Panc1 (cell line): Measurements from ENCODE around the gene ZNF407. TPM values are rescaled to one million over a fixed set of nuclear protein-coding genes. Genes with fewer than 3 reads are reported as not detected.

Experiments used
- ATAC-seq: fragments of 200-7000 bp; cut with Tn5 transposase; 2 replicates; pipeline ENCODE4 v1.9.1; 2020; ENCODE audit warnings: mild to moderate bottlenecking, moderate library complexity
- BruUV-seq: library from RNA; stranded (reverse); fragments of 400-500 nt; replicated peaks from 2 replicates; lab custom pipeline; 2021; lab: Mats Ljungman, UMichigan
- CTCF ChIA-PET: fragments of 300-600 bp; sonication (Branson Sonifier 250); formaldehyde crosslinking; loops from one replicate; lab custom pipeline; 2022; ENCODE audit warnings: antibody characterized with exemption; lab: Charles Lee
- POLR2A ChIA-PET: fragments of 300-600 bp; sonication (Branson Sonifier 250); formaldehyde crosslinking; loops from one replicate; lab custom pipeline; 2022; ENCODE audit warnings: antibody characterized with exemption; lab: Charles Lee
- DNase-seq: peaks from one replicate; pipeline ENCODE4 v3.0.0-alpha.2; 2010; ENCODE audit warnings: low read depth, low spot score
- H3K27ac ChIP-seq: 2 replicates; pipeline ENCODE4 v1.5.1; 2011; ENCODE audit warnings: mild to moderate bottlenecking, low read length, inconsistent platforms
- H3K27me3 ChIP-seq: fragments of 200-500 bp; sonication (Bioruptor generic); 2 replicates; pipeline ENCODE4 v1.6.0; 2014; ENCODE audit warnings: low read length, inconsistent platforms; ENCODE audit not compliant: control insufficient read depth, insufficient read depth
- H3K36me3 ChIP-seq: fragments of 200-500 bp; sonication (Bioruptor generic); 2 replicates; pipeline ENCODE4 v1.5.1; 2014; ENCODE audit warnings: inconsistent platforms, mild to moderate bottlenecking, low read length, moderate library complexity; ENCODE audit not compliant: control insufficient read depth, insufficient read depth
- H3K4me1 ChIP-seq: 2 replicates; pipeline ENCODE4 v1.5.1; 2011; ENCODE audit warnings: inconsistent platforms, mild to moderate bottlenecking, low read length, moderate library complexity; ENCODE audit not compliant: control insufficient read depth, insufficient read depth
- H3K4me3 ChIP-seq, 2 experiments: 2 replicates each; pipeline ENCODE4 v1.5.1; 2011 to 2012; ENCODE audit warnings: low read depth in 2 of 2, low read length in 2 of 2, mild to moderate bottlenecking in 2 of 2, inconsistent platforms in 1 of 2, moderate library complexity in 1 of 2
- H3K9me3 ChIP-seq: fragments of 200-500 bp; sonication (Bioruptor generic); 2 replicates; pipeline ENCODE4 v1.5.1; 2014; ENCODE audit warnings: low read depth, mild to moderate bottlenecking, inconsistent platforms, low read length, moderate library complexity; ENCODE audit not compliant: control insufficient read depth, insufficient read depth
- POLR2AphosphoS5 ChIP-seq: IDR thresholded peaks from 2 replicates; pipeline ENCODE4 v1.6.1; 2012; ENCODE audit warnings: mild to moderate bottlenecking, low read depth, low read length, moderate library complexity
- SIN3A ChIP-seq: IDR thresholded peaks from 2 replicates; pipeline ENCODE4 v1.6.1; 2012; ENCODE audit warnings: low read depth, mild to moderate bottlenecking, low read length, moderate library complexity, borderline replicate concordance; ENCODE audit not compliant: insufficient read depth
- TCF7L2 ChIP-seq: IDR thresholded peaks from 2 replicates; pipeline ENCODE4 v1.6.1; 2011; ENCODE audit warnings: mild to moderate bottlenecking, low read depth, low read length, inconsistent platforms
- in situ Hi-C: cut with HindIII; loops from 2 replicates; pipeline ENCODE4 v1.10.0; 2016; ENCODE audit warnings: low sequenced_read_pairs, low pct_unique_long_range_greater_than_20kb
- intact Hi-C: fragments of 100-400 bp; cut with micrococcal nuclease; formaldehyde crosslinking; loops from one replicate; pipeline ENCODE4 v1.10.0; 2022; ENCODE audit not compliant: unreplicated experiment
- total RNA-seq: library from RNA; stranded (reverse); gene quantifications from one replicate; pipeline ENCODE4 v1.2.1, GENCODE V29; 2021; ENCODE audit not compliant: unreplicated experiment
- TF ChIP-seq, protein P1 (sequence below): fragments of 450-650 bp; IDR thresholded peaks from 2 replicates; pipeline ENCODE4 v1.5.1; 2017; ENCODE audit warnings: mild to moderate bottlenecking
- TF ChIP-seq, protein P2 (sequence below), 2 experiments: IDR thresholded peaks; 2 replicates each; pipeline ENCODE4 v1.6.1; 2011 to 2012; ENCODE audit warnings: low read depth in 2 of 2, control low read depth in 1 of 2, low read length in 1 of 2, mild to moderate bottlenecking in 1 of 2, moderate library complexity in 1 of 2; ENCODE audit not compliant: insufficient read depth in 1 of 2

Gene ZNF407
- total RNA-seq, 1 experiment from 2014 or later = 16.8 TPM

DNA sequence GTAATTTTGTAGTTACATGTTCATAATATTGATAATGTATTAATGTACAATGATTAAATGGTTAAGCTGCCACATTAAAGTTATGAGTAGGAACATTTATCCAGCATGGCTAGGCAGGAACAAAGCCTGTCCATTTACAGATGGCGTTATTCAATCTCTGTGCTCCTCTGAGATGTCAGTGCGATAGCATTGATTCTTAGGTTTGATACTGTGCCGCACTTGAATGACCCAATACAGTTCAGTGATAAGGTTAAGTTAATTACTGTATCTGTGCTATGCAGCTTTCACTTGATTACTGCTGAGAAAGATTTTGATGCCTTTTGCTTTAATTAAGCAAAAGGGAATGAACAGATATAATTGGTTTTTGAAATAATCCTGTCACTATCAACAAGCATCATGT is 111.8 kb downstream of the ZNF407 start:
- Histone ChIP-seq H3K36me3 (no peaks in the 10 kb centered on the region), H3K4me3 (no peak overlapping the region), H3K27ac (no peak overlapping the region), H3K4me1 (no peaks in the 10 kb centered on the region), H3K27me3 (no peaks in the 10 kb centered on the region), H3K9me3 (no peaks in the 10 kb centered on the region)
- in situ Hi-C loops = no loop called here
- intact Hi-C loops = no loop called here
- ChIA-PET POLR2A (no interaction called here), CTCF (no interaction called here)
- no peak for ATAC-seq
- no TSS peak for BruUV-seq
- TF ChIP-seq, protein P1, sequence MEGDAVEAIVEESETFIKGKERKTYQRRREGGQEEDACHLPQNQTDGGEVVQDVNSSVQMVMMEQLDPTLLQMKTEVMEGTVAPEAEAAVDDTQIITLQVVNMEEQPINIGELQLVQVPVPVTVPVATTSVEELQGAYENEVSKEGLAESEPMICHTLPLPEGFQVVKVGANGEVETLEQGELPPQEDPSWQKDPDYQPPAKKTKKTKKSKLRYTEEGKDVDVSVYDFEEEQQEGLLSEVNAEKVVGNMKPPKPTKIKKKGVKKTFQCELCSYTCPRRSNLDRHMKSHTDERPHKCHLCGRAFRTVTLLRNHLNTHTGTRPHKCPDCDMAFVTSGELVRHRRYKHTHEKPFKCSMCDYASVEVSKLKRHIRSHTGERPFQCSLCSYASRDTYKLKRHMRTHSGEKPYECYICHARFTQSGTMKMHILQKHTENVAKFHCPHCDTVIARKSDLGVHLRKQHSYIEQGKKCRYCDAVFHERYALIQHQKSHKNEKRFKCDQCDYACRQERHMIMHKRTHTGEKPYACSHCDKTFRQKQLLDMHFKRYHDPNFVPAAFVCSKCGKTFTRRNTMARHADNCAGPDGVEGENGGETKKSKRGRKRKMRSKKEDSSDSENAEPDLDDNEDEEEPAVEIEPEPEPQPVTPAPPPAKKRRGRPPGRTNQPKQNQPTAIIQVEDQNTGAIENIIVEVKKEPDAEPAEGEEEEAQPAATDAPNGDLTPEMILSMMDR = no peak
- TF ChIP-seq, protein P2, sequence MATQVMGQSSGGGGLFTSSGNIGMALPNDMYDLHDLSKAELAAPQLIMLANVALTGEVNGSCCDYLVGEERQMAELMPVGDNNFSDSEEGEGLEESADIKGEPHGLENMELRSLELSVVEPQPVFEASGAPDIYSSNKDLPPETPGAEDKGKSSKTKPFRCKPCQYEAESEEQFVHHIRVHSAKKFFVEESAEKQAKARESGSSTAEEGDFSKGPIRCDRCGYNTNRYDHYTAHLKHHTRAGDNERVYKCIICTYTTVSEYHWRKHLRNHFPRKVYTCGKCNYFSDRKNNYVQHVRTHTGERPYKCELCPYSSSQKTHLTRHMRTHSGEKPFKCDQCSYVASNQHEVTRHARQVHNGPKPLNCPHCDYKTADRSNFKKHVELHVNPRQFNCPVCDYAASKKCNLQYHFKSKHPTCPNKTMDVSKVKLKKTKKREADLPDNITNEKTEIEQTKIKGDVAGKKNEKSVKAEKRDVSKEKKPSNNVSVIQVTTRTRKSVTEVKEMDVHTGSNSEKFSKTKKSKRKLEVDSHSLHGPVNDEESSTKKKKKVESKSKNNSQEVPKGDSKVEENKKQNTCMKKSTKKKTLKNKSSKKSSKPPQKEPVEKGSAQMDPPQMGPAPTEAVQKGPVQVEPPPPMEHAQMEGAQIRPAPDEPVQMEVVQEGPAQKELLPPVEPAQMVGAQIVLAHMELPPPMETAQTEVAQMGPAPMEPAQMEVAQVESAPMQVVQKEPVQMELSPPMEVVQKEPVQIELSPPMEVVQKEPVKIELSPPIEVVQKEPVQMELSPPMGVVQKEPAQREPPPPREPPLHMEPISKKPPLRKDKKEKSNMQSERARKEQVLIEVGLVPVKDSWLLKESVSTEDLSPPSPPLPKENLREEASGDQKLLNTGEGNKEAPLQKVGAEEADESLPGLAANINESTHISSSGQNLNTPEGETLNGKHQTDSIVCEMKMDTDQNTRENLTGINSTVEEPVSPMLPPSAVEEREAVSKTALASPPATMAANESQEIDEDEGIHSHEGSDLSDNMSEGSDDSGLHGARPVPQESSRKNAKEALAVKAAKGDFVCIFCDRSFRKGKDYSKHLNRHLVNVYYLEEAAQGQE (IDR thresholded peaks at IDR 0.05; ENCODE audit: insufficient read depth in 1 of 2, low read depth in 2 of 2, low read length in 1 of 2) = no peak
- TF ChIP-seq POLR2AphosphoS5 (no peak), TCF7L2 (no peak), SIN3A (no peak)
- no peak for DNase-seq

DNA sequence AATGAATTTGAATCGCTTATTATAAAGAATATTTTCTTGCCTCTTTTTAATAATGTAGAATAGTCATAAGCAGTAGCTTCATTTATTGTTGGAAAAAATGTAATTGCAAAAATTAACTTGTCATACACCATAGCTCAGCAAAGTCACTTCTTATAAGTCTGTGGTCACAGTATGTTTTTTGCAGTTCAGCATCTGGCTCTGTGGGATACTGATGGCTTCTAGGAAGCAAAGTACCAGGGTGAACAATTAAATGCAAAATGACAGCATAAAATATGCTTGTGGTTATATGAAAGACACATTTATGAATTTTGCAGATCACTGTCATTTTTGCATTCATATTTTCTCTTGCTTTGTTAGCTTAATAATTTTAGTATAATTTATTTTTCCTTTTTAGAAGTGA is 116.5 kb downstream of the ZNF407 start:
- Histone ChIP-seq H3K27ac (no peak overlapping the region), H3K4me1 (no peaks in the 10 kb centered on the region), H3K4me3 (no peak overlapping the region), H3K36me3 (no peaks in the 10 kb centered on the region), H3K27me3 (no peaks in the 10 kb centered on the region), H3K9me3 (no peaks in the 10 kb centered on the region)
- POLR2A ChIA-PET = no interaction called here
- no peak for ATAC-seq
- CTCF ChIA-PET = no interaction called here
- BruUV-seq = no TSS peak
- in situ Hi-C loops (no loop called here), intact Hi-C loops (no loop called here)
- no peak for DNase-seq
- TF ChIP-seq SIN3A (no peak), POLR2AphosphoS5 (no peak), TCF7L2 (no peak)
- TF ChIP-seq, protein P1 = no peak
- TF ChIP-seq, protein P2 (IDR thresholded peaks at IDR 0.05; ENCODE audit: insufficient read depth in 1 of 2, low read depth in 2 of 2, low read length in 1 of 2) = no peak
